Measurements from ENCODE around the gene CADM4.

CADM4 gene

GRCh38 chr19:43598445-43599240 is 41.0 kb downstream of the CADM4 start:
- no peak for ATAC-seq
- TF ChIP-seq RARB (CRISPR knock-in tag; IDR thresholded peaks at IDR 0.05) (no peak), ZFP3 (CRISPR knock-in tag; IDR thresholded peaks at IDR 0.05) (no peak), OSR1 (CRISPR knock-in tag; IDR thresholded peaks at IDR 0.05) (no peak), TCF4 (CRISPR knock-in tag; IDR thresholded peaks at IDR 0.05; ENCODE audit: borderline replicate concordance) (no peak), SNAI2 (CRISPR knock-in tag; IDR thresholded peaks at IDR 0.05) (no peak), ZNF70 (CRISPR knock-in tag; IDR thresholded peaks at IDR 0.05) (no peak), ZNF8 (CRISPR knock-in tag; IDR thresholded peaks at IDR 0.05) (no peak)

- ATAC-seq, result no peak
- TF ChIP-seq SNAI2 (CRISPR knock-in tag; IDR thresholded peaks at IDR 0.05), result no peak
- TF ChIP-seq BACH2 (CRISPR knock-in tag; IDR thresholded peaks at IDR 0.05; ENCODE audit: borderline replicate concordance), result no peak
- no peak for TF ChIP-seq ZNF565 (CRISPR knock-in tag; conservative IDR thresholded peaks at IDR 0.05; ENCODE audit: low read depth)
- TF ChIP-seq ESRRG (CRISPR knock-in tag; IDR thresholded peaks at IDR 0.05), result no peak
- no peak for TF ChIP-seq CSRNP3 (CRISPR knock-in tag; IDR thresholded peaks at IDR 0.05)
- no peak for TF ChIP-seq CSDC2 (CRISPR knock-in tag; IDR thresholded peaks at IDR 0.05)
- TF ChIP-seq PATZ1 (CRISPR knock-in tag; IDR thresholded peaks at IDR 0.05; ENCODE audit: borderline replicate concordance), result no peak
- TF ChIP-seq PPARA (CRISPR knock-in tag; IDR thresholded peaks at IDR 0.05; ENCODE audit: borderline replicate concordance), result no peak
- no peak for TF ChIP-seq ZNF8 (CRISPR knock-in tag; IDR thresholded peaks at IDR 0.05)
- TF ChIP-seq GLIS3 (CRISPR knock-in tag; IDR thresholded peaks at IDR 0.05), result no peak
- TF ChIP-seq TSHZ2 (CRISPR knock-in tag; IDR thresholded peaks at IDR 0.05), result no peak
- no peak for TF ChIP-seq OSR1 (CRISPR knock-in tag; IDR thresholded peaks at IDR 0.05)
- TF ChIP-seq ZFP3 (CRISPR knock-in tag; IDR thresholded peaks at IDR 0.05), result no peak
- no peak for TF ChIP-seq ZNF70 (CRISPR knock-in tag; IDR thresholded peaks at IDR 0.05)
- no peak for TF ChIP-seq TOX (CRISPR knock-in tag; IDR thresholded peaks at IDR 0.05; ENCODE audit: borderline replicate concordance)
- no peak for TF ChIP-seq RARB (CRISPR knock-in tag; IDR thresholded peaks at IDR 0.05)
These were observed 41.8 kb downstream of the CADM4 start for GRCh38 chr19:43597876-43598275.

GRCh38 chr19:43596842-43597461 is 42.7 kb downstream of the CADM4 start:
- TF ChIP-seq ZNF70 (CRISPR knock-in tag; IDR thresholded peaks at IDR 0.05), result no peak
- no peak for TF ChIP-seq OSR1 (CRISPR knock-in tag; IDR thresholded peaks at IDR 0.05)
- no peak for TF ChIP-seq TSHZ2 (CRISPR knock-in tag; IDR thresholded peaks at IDR 0.05)
- no peak for TF ChIP-seq ZNF565 (CRISPR knock-in tag; conservative IDR thresholded peaks at IDR 0.05; ENCODE audit: low read depth)
- no peak for TF ChIP-seq TCF4 (CRISPR knock-in tag; IDR thresholded peaks at IDR 0.05; ENCODE audit: borderline replicate concordance)
- TF ChIP-seq ESRRG (CRISPR knock-in tag; IDR thresholded peaks at IDR 0.05), result no peak
- TF ChIP-seq CSRNP3 (CRISPR knock-in tag; IDR thresholded peaks at IDR 0.05), result no peak
- TF ChIP-seq ZC3H10 (CRISPR knock-in tag; IDR thresholded peaks at IDR 0.05), result no peak
- TF ChIP-seq SNAI2 (CRISPR knock-in tag; IDR thresholded peaks at IDR 0.05), result no peak
- TF ChIP-seq POU6F1 (CRISPR knock-in tag; IDR thresholded peaks at IDR 0.05; ENCODE audit: borderline replicate concordance, low read depth), result no peak
- no peak for TF ChIP-seq ZFP3 (CRISPR knock-in tag; IDR thresholded peaks at IDR 0.05)
- TF ChIP-seq ZNF8 (CRISPR knock-in tag; IDR thresholded peaks at IDR 0.05), result no peak
- TF ChIP-seq GLIS3 (CRISPR knock-in tag; IDR thresholded peaks at IDR 0.05), result no peak
- TF ChIP-seq PPARA (CRISPR knock-in tag; IDR thresholded peaks at IDR 0.05; ENCODE audit: borderline replicate concordance), result no peak
- no peak for TF ChIP-seq TOX (CRISPR knock-in tag; IDR thresholded peaks at IDR 0.05; ENCODE audit: borderline replicate concordance)
- no peak for TF ChIP-seq ZFP30 (CRISPR knock-in tag; IDR thresholded peaks at IDR 0.05)
- TF ChIP-seq CSDC2 (CRISPR knock-in tag; IDR thresholded peaks at IDR 0.05), result no peak

More at GRCh38 chr19:43596842-43597461, 42.7 kb downstream of the CADM4 start:
- no peak for ATAC-seq
